GM19025 (cell line): ENCODE measurements around the gene OPCML.
"Not testable (repeated sequence)": the region's sequence is repeated elsewhere in the genome, so short reads cannot be mapped to it uniquely, and the experiment has no call there.

Experiments used
- ATAC-seq: cut with Tn5 transposase; IDR thresholded peaks from one replicate; pipeline ENCODE4 v1.9.1; 2021; ENCODE audit warnings: mild to moderate bottlenecking, low read depth, moderate library complexity; ENCODE audit not compliant: unreplicated experiment

The OPCML gene

DNA sequence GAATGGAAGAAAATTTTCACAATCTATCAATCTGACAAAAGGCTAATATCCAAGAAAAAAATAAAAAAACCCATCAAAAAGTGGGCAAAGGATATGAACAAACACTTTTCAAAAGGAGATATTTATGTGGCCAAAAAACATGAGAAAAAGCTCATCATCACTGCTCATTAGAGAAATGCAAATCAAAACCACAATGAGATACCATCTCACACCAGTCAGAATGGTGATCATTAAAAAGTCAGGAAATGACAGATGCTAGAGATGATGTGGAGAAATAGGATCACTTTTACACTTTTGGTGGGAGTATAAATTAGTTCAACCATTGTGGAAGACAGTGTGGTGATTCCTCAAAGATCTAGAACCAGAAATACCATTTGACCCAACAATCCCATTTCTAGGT lies 1162.2 kb downstream of the OPCML start:
- ATAC-seq, result not testable (repeated sequence)

DNA sequence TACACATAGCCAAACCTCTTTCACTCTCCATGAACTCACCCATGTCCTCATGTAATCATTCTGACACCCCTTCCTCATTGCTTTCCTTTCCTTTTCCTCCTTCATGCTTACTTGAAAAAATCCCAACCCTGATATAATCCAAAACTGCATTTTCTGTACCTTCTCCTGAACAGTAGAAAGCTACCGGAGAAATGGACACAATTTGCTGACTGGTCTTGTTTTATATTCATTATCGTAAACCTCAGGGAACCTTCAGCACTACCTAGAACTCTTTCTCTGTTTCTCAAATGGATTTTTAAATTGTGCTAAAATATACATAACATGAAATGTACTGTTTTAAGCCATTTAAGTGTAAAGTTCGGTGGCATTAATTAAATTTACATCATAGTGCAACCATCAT lies 1165.0 kb downstream of the OPCML start:
- ATAC-seq, result no peak

DNA sequence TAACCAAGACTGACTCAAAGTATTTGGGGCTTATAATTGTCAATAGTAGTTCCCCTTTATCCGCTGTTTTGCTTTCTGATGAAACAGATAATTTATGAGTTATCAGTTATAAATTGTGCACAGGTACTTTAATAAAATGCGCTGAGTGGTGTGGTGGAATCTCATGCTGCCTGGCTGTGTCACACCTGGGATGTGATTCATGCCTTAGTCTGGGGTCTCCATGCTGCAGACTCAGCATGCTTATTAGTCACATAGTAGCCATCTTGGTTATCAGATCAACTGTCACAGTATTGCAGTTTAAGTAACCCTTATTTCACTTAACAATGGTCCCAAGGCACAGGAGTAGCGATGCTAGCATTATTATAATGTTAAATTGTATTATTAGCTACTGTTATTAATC lies 1166.7 kb downstream of the OPCML start:
- no peak for ATAC-seq
